GM18907 (cell line): ENCODE measurements around the gene CTNNA1.
"Not testable (repeated sequence)": the region's sequence is repeated elsewhere in the genome, so short reads cannot be mapped to it uniquely, and the experiment has no call there.

Source experiments
- ATAC-seq: cut with Tn5 transposase; IDR thresholded peaks from one replicate; pipeline ENCODE4 v1.9.1; 2021; ENCODE audit warnings: mild to moderate bottlenecking, moderate library complexity; ENCODE audit not compliant: unreplicated experiment

Gene CTNNA1

GRCh38 chr5:138752951-138753793, at the start of gene CTNNA1:
TSS of gene CTNNA1 (plus strand) at chr5:138753425. CDS start at chr5:138781925, 28,500 bp downstream.
- ATAC-seq, result peak; percentile 51

- ATAC-seq, result not testable (repeated sequence)
Observed at GRCh38 chr5:138703777-138704176, 49.4 kb upstream of the CTNNA1 start.

- ATAC-seq, result no peak
Observed at GRCh38 chr5:138705007-138705406, 48.2 kb upstream of the CTNNA1 start.

- no peak for ATAC-seq
Observed at GRCh38 chr5:138705567-138705966, 47.7 kb upstream of the CTNNA1 start.

- ATAC-seq, result no peak
Observed at GRCh38 chr5:138706655-138707480, 46.4 kb upstream of the CTNNA1 start.

GRCh38 chr5:138708791-138709190, 44.4 kb upstream of the CTNNA1 start:
- no peak for ATAC-seq

GRCh38 chr5:138709202-138709601, 44.0 kb upstream of the CTNNA1 start:
- no peak for ATAC-seq

GRCh38 chr5:138711087-138711486, 42.1 kb upstream of the CTNNA1 start:
- ATAC-seq, result no peak

- no peak for ATAC-seq
Observed at GRCh38 chr5:138711811-138712210, 41.4 kb upstream of the CTNNA1 start.

- ATAC-seq, result no peak
Observed at GRCh38 chr5:138712324-138712723, 40.9 kb upstream of the CTNNA1 start.

GRCh38 chr5:138712791-138713190, 40.4 kb upstream of the CTNNA1 start:
- no peak for ATAC-seq

- no peak for ATAC-seq
Observed at GRCh38 chr5:138713247-138713646, 40.0 kb upstream of the CTNNA1 start.

- ATAC-seq, result no peak
Observed at GRCh38 chr5:138714694-138715093, 38.5 kb upstream of the CTNNA1 start.

- ATAC-seq, result not testable (repeated sequence)
Observed at GRCh38 chr5:138715931-138716432, 37.2 kb upstream of the CTNNA1 start.

GRCh38 chr5:138716456-138716924, 36.7 kb upstream of the CTNNA1 start:
- no peak for ATAC-seq

- no peak for ATAC-seq
Observed at GRCh38 chr5:138717399-138717798, 35.8 kb upstream of the CTNNA1 start.

- ATAC-seq, result no peak
Observed at GRCh38 chr5:138719811-138720210, 33.4 kb upstream of the CTNNA1 start.

GRCh38 chr5:138720840-138721239, 32.4 kb upstream of the CTNNA1 start:
- no peak for ATAC-seq

- ATAC-seq, result no peak
Observed at GRCh38 chr5:138721979-138722378, 31.2 kb upstream of the CTNNA1 start.

- no peak for ATAC-seq
Observed at GRCh38 chr5:138722544-138723177, 30.6 kb upstream of the CTNNA1 start.
